ENCODE measurements around the gene CELF1. TPM values are rescaled to one million over a fixed set of nuclear protein-coding genes. Genes with fewer than 3 reads are reported as not detected.

The CELF1 gene
- total and polyA plus RNA-seq, 2 of the 13 experiments (the other 11 are each of a cell fraction or from before 2014, with no cell fraction given), result 69.0 to 80.1 TPM

GRCh38 chr11:47464483-47464882 is 88.4 kb downstream of the CELF1 start (continued):
- no peak for TF ChIP-seq IRX3 (CRISPR knock-in tag; IDR thresholded peaks at IDR 0.05; ENCODE audit: borderline replicate concordance, low read depth)

GRCh38 chr11:47461876-47462275 is 91.1 kb downstream of the CELF1 start:
- FAIRE-seq (no peak), ATAC-seq (no peak), DNase-seq (ENCODE audit: low spot score) (no peak)
- no peaks in the 10 kb centered on the region for H3K9me3 ChIP-seq (ENCODE audit: low read length)
- no peaks in the 10 kb centered on the region for H3K27me3 ChIP-seq (ENCODE audit: control insufficient read depth in 1 of 2, insufficient read depth in 2 of 2, low read length in 2 of 2)
- H3K27ac ChIP-seq (ENCODE audit: extremely low read length, insufficient read depth, low read length), result no peak overlapping the region
- POLR2A ChIA-PET, result no interaction called here
- no peaks in the 10 kb centered on the region for H3K4me1 ChIP-seq (ENCODE audit: insufficient read depth, low read length)
- in situ Hi-C loops (cut with HindIII; ENCODE audit: extremely low pct_ligation_motif_present, low pct_unique_long_range_greater_than_20kb) (no loop called here), intact Hi-C loops (cut with micrococcal nuclease; ENCODE audit: unreplicated experiment) (no loop called here)
- no peak overlapping the region for H3K4me3 ChIP-seq (replicated peaks in 1 of 3; ENCODE audit: insufficient read depth in 1 of 3, low read depth in 2 of 3, low read length in 3 of 3)
- H3K36me3 ChIP-seq (replicated peaks in 1 of 2; ENCODE audit: control insufficient read depth in 1 of 2, insufficient read depth in 2 of 2, low read length in 2 of 2), result peaks cover 2 to 25% of the 10 kb centered on the region in 2 experiments; a peak in 3 of 5 replicates
- H3K9ac ChIP-seq (ENCODE audit: insufficient read depth, low read depth, low read length), result no peak overlapping the region
- 94% methylated on average over 7 of the region's 7 CpGs for WGBS (ENCODE audit: low lambda C conversion rate)
- no TSS peak for BruUV-seq (replicated peaks)
- H3K79me2 ChIP-seq (ENCODE audit: insufficient read depth, low read length), result no peaks in the 10 kb centered on the region
- no peaks in the 10 kb centered on the region for H4K20me1 ChIP-seq (ENCODE audit: insufficient read depth, low read length)
- no peak overlapping the region for H2AFZ ChIP-seq (ENCODE audit: low read length)
- CTCF ChIA-PET (ENCODE audit: low intra/inter-chr PET ratio, low total read pairs), result no interaction called here
- TF ChIP-seq MAFF (IDR thresholded peaks at IDR 0.05; ENCODE audit: low read depth, low read length) (no peak), PRDM10 (CRISPR knock-in tag; IDR thresholded peaks at IDR 0.05; ENCODE audit: low read depth) (no peak), ONECUT2 (CRISPR knock-in tag; IDR thresholded peaks at IDR 0.05) (no peak), ZNF282 (IDR thresholded peaks at IDR 0.05; ENCODE audit: partially characterized antibody) (no peak), ZNF317 (CRISPR knock-in tag; IDR thresholded peaks at IDR 0.05) (no peak)
- H3K4me2 ChIP-seq (ENCODE audit: low read depth, low read length), result no peak overlapping the region
